Measurements from ENCODE around the gene C2orf92.

DNA sequence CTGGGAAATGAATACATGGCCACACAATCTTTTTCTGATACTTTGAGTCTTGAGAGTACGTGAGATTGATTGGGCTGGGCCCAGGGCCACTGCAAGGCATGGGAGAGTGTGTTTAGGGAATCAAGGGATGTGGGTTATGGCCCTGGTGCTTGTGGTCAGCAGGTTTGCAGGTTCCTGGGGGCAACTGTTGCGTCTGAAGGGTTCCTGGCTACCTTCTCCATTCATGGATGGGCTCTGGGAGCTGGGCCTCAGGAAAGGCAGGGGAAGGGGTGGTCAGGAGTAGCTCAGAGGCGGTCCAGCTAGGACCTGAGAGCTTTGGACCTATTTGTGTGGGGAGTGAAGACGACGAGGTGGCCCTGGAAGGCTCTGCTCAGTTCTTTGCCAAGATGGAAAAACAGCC, 35.5 kb downstream of the C2orf92 start:
- TF ChIP-seq, protein P1, sequence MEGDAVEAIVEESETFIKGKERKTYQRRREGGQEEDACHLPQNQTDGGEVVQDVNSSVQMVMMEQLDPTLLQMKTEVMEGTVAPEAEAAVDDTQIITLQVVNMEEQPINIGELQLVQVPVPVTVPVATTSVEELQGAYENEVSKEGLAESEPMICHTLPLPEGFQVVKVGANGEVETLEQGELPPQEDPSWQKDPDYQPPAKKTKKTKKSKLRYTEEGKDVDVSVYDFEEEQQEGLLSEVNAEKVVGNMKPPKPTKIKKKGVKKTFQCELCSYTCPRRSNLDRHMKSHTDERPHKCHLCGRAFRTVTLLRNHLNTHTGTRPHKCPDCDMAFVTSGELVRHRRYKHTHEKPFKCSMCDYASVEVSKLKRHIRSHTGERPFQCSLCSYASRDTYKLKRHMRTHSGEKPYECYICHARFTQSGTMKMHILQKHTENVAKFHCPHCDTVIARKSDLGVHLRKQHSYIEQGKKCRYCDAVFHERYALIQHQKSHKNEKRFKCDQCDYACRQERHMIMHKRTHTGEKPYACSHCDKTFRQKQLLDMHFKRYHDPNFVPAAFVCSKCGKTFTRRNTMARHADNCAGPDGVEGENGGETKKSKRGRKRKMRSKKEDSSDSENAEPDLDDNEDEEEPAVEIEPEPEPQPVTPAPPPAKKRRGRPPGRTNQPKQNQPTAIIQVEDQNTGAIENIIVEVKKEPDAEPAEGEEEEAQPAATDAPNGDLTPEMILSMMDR (IDR thresholded peaks at IDR 0.05; ENCODE audit: low read length), result no peak
- TF ChIP-seq EZH2 (IDR thresholded peaks at IDR 0.05; ENCODE audit: borderline replicate concordance, low read length), result no peak
